Naive thymus-derived CD4-positive, alpha-beta T cell (primary cell): ENCODE results near the gene CSNK1A1. TPM values are rescaled to one million over a fixed set of nuclear protein-coding genes. Genes with fewer than 3 reads are reported as not detected.
A peak's percentile ranks its signal among the peaks of the same experiment; 100 is the strongest.
"Not testable (repeated sequence)": the region's sequence is repeated elsewhere in the genome, so short reads cannot be mapped to it uniquely, and the experiment has no call there.

Source experiments
- ATAC-seq: fragments of 150-1000 bp; cut with Tn5 transposase; 2 replicates; pipeline ENCODE4 v1.10.0; 2021; ENCODE audit warnings: mild to moderate bottlenecking, moderate library complexity
- CTCF ChIA-PET: fragments of 350-600 bp; sonication (Branson Sonifier 250); formaldehyde crosslinking; loops from one replicate; lab custom pipeline; 2021; ENCODE audit warnings: antibody characterized with exemption; lab: Charles Lee
- POLR2A ChIA-PET: fragments of 350-600 bp; sonication (Branson Sonifier 250); formaldehyde crosslinking; loops from one replicate; lab custom pipeline; 2021; ENCODE audit warnings: antibody characterized with exemption, inconsistent platforms; lab: Charles Lee
- DNase-seq, 9 donors: peaks; one replicate each; pipeline versions ENCODE4 v3.0.0 to v3.0.0-alpha.2; 2020 to 2022; ENCODE audit warnings: mixed read lengths in 1 of 9
- H3K27ac ChIP-seq: one replicate; pipeline ENCODE4 v1.7.0; 2013; ENCODE audit warnings: mild to moderate bottlenecking, low read depth, low read length, moderate library complexity
- H3K27me3 ChIP-seq, 2 donors: one replicate each; pipeline ENCODE4 v1.7.0; 2013; ENCODE audit warnings: low read length in 2 of 2, mild to moderate bottlenecking in 2 of 2, moderate library complexity in 2 of 2; ENCODE audit not compliant: control insufficient read depth in 2 of 2, insufficient read depth in 2 of 2
- H3K36me3 ChIP-seq, 3 experiments: 1 replicate in 2 of 3; 2 replicates in 1 of 3; pipeline ENCODE4 v1.7.0; 2013; ENCODE audit warnings: low read length in 3 of 3, mild to moderate bottlenecking in 3 of 3, moderate library complexity in 1 of 3; ENCODE audit not compliant: insufficient read depth in 3 of 3, control insufficient read depth in 2 of 3
- H3K4me1 ChIP-seq, 2 donors: one replicate each; pipeline ENCODE4 v1.7.0; 2013; ENCODE audit warnings: low read length in 2 of 2, mild to moderate bottlenecking in 2 of 2, moderate library complexity in 1 of 2; ENCODE audit not compliant: control insufficient read depth in 2 of 2, insufficient read depth in 2 of 2
- H3K4me3 ChIP-seq: 2 replicates; pipeline ENCODE4 v1.7.0; 2013; ENCODE audit warnings: mild to moderate bottlenecking, low read length
- H3K9me3 ChIP-seq, 3 experiments: 1 replicate in 2 of 3; 2 replicates in 1 of 3; pipeline ENCODE4 v1.7.0; 2013; ENCODE audit warnings: low read length in 3 of 3; ENCODE audit not compliant: control insufficient read depth in 2 of 3
- H3K27ac Mint-ChIP-seq, 9 donors: one replicate each; pipeline ENCODE4 v1.8.0; 2020 to 2022; ENCODE audit warnings: mixed read lengths in 9 of 9, mild to moderate bottlenecking in 8 of 9, moderate library complexity in 5 of 9, inconsistent platforms in 2 of 9
- H3K27me3 Mint-ChIP-seq, 5 donors: one replicate each; pipeline ENCODE4 v1.8.0; 2021 to 2022; ENCODE audit warnings: mixed read lengths in 5 of 5, mild to moderate bottlenecking in 1 of 5
- H3K36me3 Mint-ChIP-seq, 5 donors: one replicate each; pipeline ENCODE4 v1.8.0; 2020 to 2022; ENCODE audit warnings: mixed read lengths in 5 of 5, mild to moderate bottlenecking in 3 of 5, inconsistent platforms in 1 of 5
- H3K4me1 Mint-ChIP-seq, 7 donors: one replicate each; pipeline ENCODE4 v1.8.0; 2020 to 2022; ENCODE audit warnings: mixed read lengths in 7 of 7, mild to moderate bottlenecking in 3 of 7, inconsistent platforms in 1 of 7
- H3K4me3 Mint-ChIP-seq, 10 donors: one replicate each; pipeline ENCODE4 v1.8.0; 2020 to 2022; ENCODE audit warnings: mild to moderate bottlenecking in 10 of 10, mixed read lengths in 10 of 10, moderate library complexity in 6 of 10, inconsistent platforms in 2 of 10
- H3K9me3 Mint-ChIP-seq, 11 donors: one replicate each; pipeline ENCODE4 v1.8.0; 2020 to 2022; ENCODE audit warnings: mixed read lengths in 11 of 11, mild to moderate bottlenecking in 4 of 11, inconsistent platforms in 1 of 11, moderate library complexity in 1 of 11
- intact Hi-C, 2 donors: fragments of 100-400 bp; cut with micrococcal nuclease; formaldehyde crosslinking; loops; one replicate each; pipeline ENCODE4 v1.15.1; 2023
- polyA plus RNA-seq, 2 donors: library from polyadenylated mRNA; unstranded; fragments of 300-500 nt; fragmentation: Illumina TruSeq; gene quantifications; one replicate each; pipeline ENCODE4 v1.2.3, GENCODE V29; 2021
- total RNA-seq, 6 experiments: library from RNA in 5 of 6; stranded (reverse) in 5 of 6; gene quantifications; 1 replicate in 5 of 6; 2 replicates in 1 of 6; pipeline ENCODE4 v1.2.3 and lab custom pipeline; 2021 to 2026

The CSNK1A1 gene
- total and polyA plus RNA-seq, 7 experiments from 2014 or later: 146 to 217 (median 178) TPM

- not testable (repeated sequence) for H3K36me3 ChIP-seq, H3K27ac ChIP-seq, H3K4me3 Mint-ChIP-seq, H3K9me3 Mint-ChIP-seq, H3K4me3 ChIP-seq, H3K27me3 ChIP-seq, H3K36me3 Mint-ChIP-seq, H3K9me3 ChIP-seq, H3K27me3 Mint-ChIP-seq
- ATAC-seq: peak; percentile 96
- peak in 7 of 9 donors; percentile 45 to 74 (median 64) for DNase-seq
- CTCF ChIA-PET: interaction anchor here (0.7 to 4.8 kb wide), 16 partner anchors 13 to 249 kb away, joined by 3 to 67 read pairs (median 4); no protein-coding TSS in a partner anchor
- peak overlapping the region in 4 of 9 donors; percentile 1 to 19 (median 8) for H3K27ac Mint-ChIP-seq
- H3K4me1 ChIP-seq: peaks cover 0 to 17% of the 10 kb centered on the region in 2 donors
- H3K4me1 Mint-ChIP-seq: peaks cover 14 to 36% (median 25%) of the 10 kb centered on the region in 7 donors
- intact Hi-C loops: loop anchor here (1.0 to 5.0 kb wide), 10 partner anchors 53 to 831 kb away; partner anchors contain the start of gene ABLIM3 (in 2 of the 2)
- POLR2A ChIA-PET: interaction anchor here (1.0 kb wide), 2 partner anchors 13 to 36 kb away, joined by 3 read pairs; partner anchors contain the start of gene CSNK1A1
Observed at GRCh38 chr5:149564542-149565140, 13.4 kb upstream of the CSNK1A1 start.

GRCh38 chr5:149563466-149563865, 12.2 kb upstream of the CSNK1A1 start:
- peak overlapping the region; percentile 10 to 89 (median 76) for H3K27ac Mint-ChIP-seq

GRCh38 chr5:149561848-149562247, 10.6 kb upstream of the CSNK1A1 start:
- H3K36me3 ChIP-seq: no peaks in the 10 kb centered on the region
- no peaks in the 10 kb centered on the region for H3K9me3 ChIP-seq
- no peak overlapping the region for H3K4me3 ChIP-seq
- peaks cover 14 to 36% (median 25%) of the 10 kb centered on the region in 7 donors for H3K4me1 Mint-ChIP-seq
- ChIA-PET CTCF (interaction anchor here (0.6 to 4.8 kb wide), 9 partner anchors 10 to 248 kb away, joined by 3 to 67 read pairs (median 8); partner anchors contain the start of gene CSNK1A1), POLR2A (interaction anchor here (2.7 to 3.4 kb wide), 2 partner anchors 10 to 13 kb away, joined by 17 to 21 read pairs; partner anchors contain the start of gene CSNK1A1)
- no peaks in the 10 kb centered on the region for H3K9me3 Mint-ChIP-seq
- H3K4me3 Mint-ChIP-seq: peak overlapping the region in 8 of 10 donors; percentile 4 to 67 (median 56)
- no peaks in the 10 kb centered on the region for H3K36me3 Mint-ChIP-seq
- DNase-seq (no peak), ATAC-seq (no peak)
- H3K27me3 ChIP-seq: no peaks in the 10 kb centered on the region
- H3K27me3 Mint-ChIP-seq: no peaks in the 10 kb centered on the region
- peak overlapping the region; percentile 50 for H3K27ac ChIP-seq
- peaks cover 0 to 17% of the 10 kb centered on the region in 2 donors for H3K4me1 ChIP-seq
- H3K27ac Mint-ChIP-seq: peak overlapping the region; percentile 57 to 84 (median 74)
- intact Hi-C loops: loop anchor here (1.0 to 5.0 kb wide), 5 partner anchors 11 to 420 kb away; partner anchors contain the start of genes ABLIM3 (in 1 of the 2) and CSNK1A1 (in 1 of the 2)

More at GRCh38 chr5:149563466-149563865, 12.2 kb upstream of the CSNK1A1 start:
- ChIA-PET CTCF (interaction anchor here (0.6 to 4.8 kb wide), 14 partner anchors 9 to 246 kb away, joined by 3 to 67 read pairs (median 4); partner anchors contain the start of gene CSNK1A1), POLR2A (interaction anchor here (0.8 to 3.4 kb wide), 4 partner anchors 12 to 205 kb away, joined by 4 to 21 read pairs (median 11); partner anchors contain the start of genes ARHGEF37 and CSNK1A1)
- Histone ChIP-seq H3K4me3 (no peak overlapping the region), H3K9me3 (no peaks in the 10 kb centered on the region), H3K36me3 (no peaks in the 10 kb centered on the region), H3K27ac (peak overlapping the region; percentile 19), H3K27me3 (no peaks in the 10 kb centered on the region), H3K4me1 (peaks cover 0 to 17% of the 10 kb centered on the region in 2 donors)
- Mint-ChIP-seq H3K9me3 (no peaks in the 10 kb centered on the region), H3K27me3 (no peaks in the 10 kb centered on the region), H3K36me3 (no peaks in the 10 kb centered on the region), H3K4me1 (peaks cover 14 to 36% (median 25%) of the 10 kb centered on the region in 7 donors), H3K4me3 (peak overlapping the region in 7 of 10 donors; percentile 1 to 53 (median 34))
- intact Hi-C loops: loop anchor here (5.0 kb wide), 4 partner anchors 54 to 421 kb away; partner anchors contain the start of gene ABLIM3 (in 1 of the 2)
- no peak for DNase-seq
- no peak for ATAC-seq

- H3K36me3 Mint-ChIP-seq: no peaks in the 10 kb centered on the region
- CTCF ChIA-PET: interaction anchor here (0.8 kb wide), 1 partner anchor 115 kb away, joined by 3 read pairs; no protein-coding TSS in a partner anchor
- H3K27ac Mint-ChIP-seq: no peak overlapping the region
- no peak overlapping the region for H3K27ac ChIP-seq
- no peak overlapping the region for H3K4me3 ChIP-seq
- intact Hi-C loops: loop anchor here (5.0 to 10.0 kb wide), 6 partner anchors 58 to 1175 kb away; partner anchors contain the start of genes ABLIM3 (in 1 of the 2), FBXO38 (in 1 of the 2) and RPS14 (in 1 of the 2)
- no peaks in the 10 kb centered on the region for H3K27me3 Mint-ChIP-seq
- H3K4me1 ChIP-seq: peaks cover 0 to 17% of the 10 kb centered on the region in 2 donors
- H3K27me3 ChIP-seq: no peaks in the 10 kb centered on the region
- H3K4me1 Mint-ChIP-seq: peaks cover 14 to 33% (median 23%) of the 10 kb centered on the region in 7 donors
- POLR2A ChIA-PET: interaction anchor here (0.6 kb wide), 1 partner anchor 232 kb away, joined by 9 read pairs; no protein-coding TSS in a partner anchor
- no peaks in the 10 kb centered on the region for H3K9me3 ChIP-seq
- DNase-seq (no peak), ATAC-seq (no peak)
- no peaks in the 10 kb centered on the region for H3K9me3 Mint-ChIP-seq
- H3K4me3 Mint-ChIP-seq: no peak overlapping the region
- H3K36me3 ChIP-seq: no peaks in the 10 kb centered on the region
Observed at GRCh38 chr5:149559706-149560105, 8.5 kb upstream of the CSNK1A1 start.

- intact Hi-C loops: loop anchor here (5.0 to 10.0 kb wide), 5 partner anchors 35 to 1168 kb away; partner anchors contain the start of genes ADRB2 (in 1 of the 2), FBXO38 (in 1 of the 2) and RPS14 (in 1 of the 2)
- ATAC-seq (no peak), DNase-seq (no peak)
- POLR2A ChIA-PET: interaction anchor here (0.6 to 2.4 kb wide), 5 partner anchors 10 to 128 kb away, joined by 3 to 21 read pairs (median 3); no protein-coding TSS in a partner anchor
- CTCF ChIA-PET: interaction anchor here (1.5 to 4.1 kb wide), 2 partner anchors 9 to 112 kb away, joined by 4 to 41 read pairs; no protein-coding TSS in a partner anchor
- Mint-ChIP-seq H3K36me3 (peaks cover 6 to 21% (median 12%) of the 10 kb centered on the region in 5 donors), H3K4me3 (peak overlapping the region in 4 of 10 donors; percentile 12 to 76 (median 27)), H3K4me1 (peaks cover 11 to 24% (median 20%) of the 10 kb centered on the region in 7 donors), H3K27me3 (peaks cover 0 to 5% (median 0%) of the 10 kb centered on the region in 5 donors), H3K27ac (peak overlapping the region in 2 of 9 donors; percentile 29 to 60), H3K9me3 (peaks cover 0 to 5% (median 0%) of the 10 kb centered on the region in 11 donors)
- Histone ChIP-seq H3K9me3 (no peaks in the 10 kb centered on the region), H3K36me3 (peaks cover 0 to 8% (median 4%) of the 10 kb centered on the region in 3 experiments), H3K27me3 (no peaks in the 10 kb centered on the region), H3K4me1 (peaks cover 17 to 18% of the 10 kb centered on the region in 2 donors), H3K4me3 (no peak overlapping the region), H3K27ac (no peak overlapping the region)
Observed at GRCh38 chr5:149552553-149553160, 1.4 kb upstream of the CSNK1A1 start.
